ENCODE data around the gene LRRC8A. TPM values are rescaled to one million over a fixed set of nuclear protein-coding genes. Genes with fewer than 3 reads are reported as not detected.
A peak's percentile ranks its signal among the peaks of the same experiment; 100 is the strongest.

Gene LRRC8A
- polyA plus RNA-seq, 1 donor (not counting 4 experiments of a cell fraction or from before 2014, with no cell fraction given) = 88.3 TPM

- no peaks in the 10 kb centered on the region for H3K79me2 ChIP-seq (ENCODE audit: control insufficient read depth, insufficient read depth, low read length)
- peaks cover 30% of the 10 kb centered on the region for H3K4me1 ChIP-seq (ENCODE audit: control insufficient read depth, extremely low read depth, insufficient read depth, low read length)
- FAIRE-seq (no peak), DNase-seq (ENCODE audit: low read depth, low spot score) (no peak)
- H3K9me3 ChIP-seq (ENCODE audit: control insufficient read depth, low read depth, low read length) = no peaks in the 10 kb centered on the region
- H3K4me3 ChIP-seq (ENCODE audit: control insufficient read depth in 2 of 3, extremely low read depth in 1 of 3, insufficient read depth in 2 of 3, low read depth in 1 of 3, low read length in 3 of 3) = no peak overlapping the region
- peaks cover 2 to 8% of the 10 kb centered on the region in 2 experiments for H3K36me3 ChIP-seq (ENCODE audit: control insufficient read depth in 2 of 2, extremely low read depth in 1 of 2, insufficient read depth in 2 of 2, low read length in 2 of 2)
- H3K9me1 ChIP-seq (ENCODE audit: control insufficient read depth, extremely low read depth, insufficient read depth, low read length) = no peaks in the 10 kb centered on the region
- no peak overlapping the region for H3K27ac ChIP-seq (ENCODE audit: control insufficient read depth, insufficient read depth, low read length)
- no peaks in the 10 kb centered on the region for H4K20me1 ChIP-seq (ENCODE audit: control insufficient read depth, extremely low read depth, insufficient read depth, low read length)
- H3K9ac ChIP-seq (ENCODE audit: control insufficient read depth, extremely low read depth, insufficient read depth, low read length) = no peak overlapping the region
- dilution Hi-C loops (cut with MboI; ENCODE audit: extremely low pct_ligation_motif_present, low sequenced_read_pairs) = no loop called here
- no peak overlapping the region for H3K4me2 ChIP-seq (ENCODE audit: control insufficient read depth, extremely low read depth, insufficient read depth, low read depth, low read length)
- H2AFZ ChIP-seq (ENCODE audit: control insufficient read depth, low read length) = no peak overlapping the region
- no peaks in the 10 kb centered on the region for H3K27me3 ChIP-seq (ENCODE audit: control insufficient read depth, extremely low read depth, insufficient read depth, low read length)
- TF ChIP-seq, protein P1, sequence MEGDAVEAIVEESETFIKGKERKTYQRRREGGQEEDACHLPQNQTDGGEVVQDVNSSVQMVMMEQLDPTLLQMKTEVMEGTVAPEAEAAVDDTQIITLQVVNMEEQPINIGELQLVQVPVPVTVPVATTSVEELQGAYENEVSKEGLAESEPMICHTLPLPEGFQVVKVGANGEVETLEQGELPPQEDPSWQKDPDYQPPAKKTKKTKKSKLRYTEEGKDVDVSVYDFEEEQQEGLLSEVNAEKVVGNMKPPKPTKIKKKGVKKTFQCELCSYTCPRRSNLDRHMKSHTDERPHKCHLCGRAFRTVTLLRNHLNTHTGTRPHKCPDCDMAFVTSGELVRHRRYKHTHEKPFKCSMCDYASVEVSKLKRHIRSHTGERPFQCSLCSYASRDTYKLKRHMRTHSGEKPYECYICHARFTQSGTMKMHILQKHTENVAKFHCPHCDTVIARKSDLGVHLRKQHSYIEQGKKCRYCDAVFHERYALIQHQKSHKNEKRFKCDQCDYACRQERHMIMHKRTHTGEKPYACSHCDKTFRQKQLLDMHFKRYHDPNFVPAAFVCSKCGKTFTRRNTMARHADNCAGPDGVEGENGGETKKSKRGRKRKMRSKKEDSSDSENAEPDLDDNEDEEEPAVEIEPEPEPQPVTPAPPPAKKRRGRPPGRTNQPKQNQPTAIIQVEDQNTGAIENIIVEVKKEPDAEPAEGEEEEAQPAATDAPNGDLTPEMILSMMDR (optimal IDR thresholded peaks at IDR 0.05 in 1 of 3, IDR thresholded peaks at IDR 0.05 in 1 of 3, conservative IDR thresholded peaks at IDR 0.05 in 1 of 3; ENCODE audit: extremely low read depth in 1 of 3, insufficient read depth in 2 of 3, low read length in 3 of 3) = no peak
- no peak for TF ChIP-seq EZH2 (IDR thresholded peaks at IDR 0.05; ENCODE audit: low read length)
Observed at GRCh38 chr9:128923493-128923883, 41.6 kb downstream of the LRRC8A start.

DNA sequence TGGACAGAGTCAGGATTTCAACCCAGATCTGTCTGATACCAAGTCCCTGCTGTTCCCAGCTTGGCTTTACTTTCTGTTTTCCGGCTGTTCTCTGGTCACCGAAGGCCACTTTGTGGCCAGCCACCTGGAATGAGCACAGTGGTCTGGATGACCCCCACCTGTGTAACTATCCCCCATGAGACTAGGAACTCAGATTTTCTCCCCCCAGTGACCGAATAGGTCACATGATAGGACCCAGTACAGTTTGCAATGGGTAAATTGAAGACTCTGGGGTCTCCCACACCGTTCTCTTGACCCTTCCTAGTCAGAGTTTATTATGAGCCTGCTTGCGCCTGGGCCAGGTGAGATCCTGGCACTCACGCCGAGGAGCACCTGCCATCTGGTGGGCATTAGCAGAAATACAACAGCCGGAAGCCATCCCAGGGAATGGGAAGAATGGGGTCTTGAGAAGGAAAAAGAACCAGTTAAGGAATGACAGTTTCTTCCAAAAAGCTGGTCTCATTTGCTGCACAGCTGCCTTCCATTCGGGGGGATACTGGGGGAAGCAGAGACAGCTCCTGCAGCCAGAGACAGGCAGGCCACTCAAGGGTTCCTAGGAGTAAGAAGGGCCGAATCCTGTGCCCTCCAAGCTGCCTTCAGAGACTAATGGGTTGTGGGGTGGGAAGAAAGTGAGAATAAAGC, 45.9 kb downstream of the LRRC8A start:
- Histone ChIP-seq H3K4me3 (ENCODE audit: control insufficient read depth in 2 of 3, extremely low read depth in 1 of 3, insufficient read depth in 2 of 3, low read depth in 1 of 3, low read length in 3 of 3) (no peak overlapping the region), H3K36me3 (ENCODE audit: control insufficient read depth in 2 of 2, extremely low read depth in 1 of 2, insufficient read depth in 2 of 2, low read length in 2 of 2) (no peaks in the 10 kb centered on the region), H3K9ac (ENCODE audit: control insufficient read depth, extremely low read depth, insufficient read depth, low read length) (no peak overlapping the region), H3K27ac (ENCODE audit: control insufficient read depth, insufficient read depth, low read length) (no peak overlapping the region), H2AFZ (ENCODE audit: control insufficient read depth, low read length) (peak overlapping the region; percentile 33), H3K79me2 (ENCODE audit: control insufficient read depth, insufficient read depth, low read length) (no peaks in the 10 kb centered on the region), H3K27me3 (ENCODE audit: control insufficient read depth, extremely low read depth, insufficient read depth, low read length) (no peaks in the 10 kb centered on the region), H3K4me2 (ENCODE audit: control insufficient read depth, extremely low read depth, insufficient read depth, low read depth, low read length) (peak overlapping the region; percentile 37), H3K9me1 (ENCODE audit: control insufficient read depth, extremely low read depth, insufficient read depth, low read length) (no peaks in the 10 kb centered on the region), H3K9me3 (ENCODE audit: control insufficient read depth, low read depth, low read length) (no peaks in the 10 kb centered on the region), H4K20me1 (ENCODE audit: control insufficient read depth, extremely low read depth, insufficient read depth, low read length) (no peaks in the 10 kb centered on the region), H3K4me1 (ENCODE audit: control insufficient read depth, extremely low read depth, insufficient read depth, low read length) (peaks cover 13% of the 10 kb centered on the region)
- TF ChIP-seq, protein P1 (optimal IDR thresholded peaks at IDR 0.05 in 1 of 3, IDR thresholded peaks at IDR 0.05 in 1 of 3, conservative IDR thresholded peaks at IDR 0.05 in 1 of 3; ENCODE audit: extremely low read depth in 1 of 3, insufficient read depth in 2 of 3, low read length in 3 of 3) = peak; percentile 80 to 90 (median 90)
- no peak for TF ChIP-seq EZH2 (IDR thresholded peaks at IDR 0.05; ENCODE audit: low read length)
- dilution Hi-C loops (cut with MboI; ENCODE audit: extremely low pct_ligation_motif_present, low sequenced_read_pairs) = no loop called here
- no peak for DNase-seq (ENCODE audit: low read depth, low spot score)
- peak; percentile 13 for FAIRE-seq
